ENCODE measurements around the gene SNRPA. TPM values are rescaled to one million over a fixed set of nuclear protein-coding genes. Genes with fewer than 3 reads are reported as not detected.
A peak's percentile ranks its signal among the peaks of the same experiment; 100 is the strongest.

SNRPA gene
- total and polyA plus RNA-seq, 4 donors = 44.5 to 77.4 (median 58.6) TPM

GRCh38 chr19:40803857-40804782, 53.1 kb downstream of the SNRPA start:
- peak overlapping the region; percentile 71 to 84 for H3K27ac ChIP-seq (ENCODE audit: low read depth in 1 of 2, low read length in 1 of 2)
- H3K9ac ChIP-seq (ENCODE audit: insufficient read depth in 1 of 2, low read length in 2 of 2) = no peak overlapping the region
- no peaks in the 10 kb centered on the region for H3K27me3 ChIP-seq (ENCODE audit: control insufficient read depth in 3 of 3, insufficient read depth in 3 of 3, low read length in 2 of 3)
- peaks cover 19 to 59% (median 52%) of the 10 kb centered on the region in 5 donors for H3K4me1 ChIP-seq (ENCODE audit: control insufficient read depth in 5 of 5, insufficient read depth in 5 of 5, low read length in 5 of 5)
- peaks cover 0 to 37% (median 23%) of the 10 kb centered on the region in 4 donors for H3K36me3 ChIP-seq (ENCODE audit: control insufficient read depth in 4 of 4, insufficient read depth in 4 of 4, low read length in 4 of 4)
- 54 to 71% methylated on average over 6 of the region's 6 CpGs for WGBS, 2 donors
- DNase-seq (no peak), ATAC-seq (ENCODE audit: insufficient read depth, low FRiP score) (no peak)
- H3K9me3 ChIP-seq (ENCODE audit: control insufficient read depth in 4 of 4, insufficient read depth in 3 of 4, low read length in 3 of 4) = no peaks in the 10 kb centered on the region
- H3K4me3 ChIP-seq = no peak overlapping the region
- no peak for TF ChIP-seq CTCF (IDR thresholded peaks at IDR 0.05; ENCODE audit: control extremely low read depth, extremely low read depth)

DNA sequence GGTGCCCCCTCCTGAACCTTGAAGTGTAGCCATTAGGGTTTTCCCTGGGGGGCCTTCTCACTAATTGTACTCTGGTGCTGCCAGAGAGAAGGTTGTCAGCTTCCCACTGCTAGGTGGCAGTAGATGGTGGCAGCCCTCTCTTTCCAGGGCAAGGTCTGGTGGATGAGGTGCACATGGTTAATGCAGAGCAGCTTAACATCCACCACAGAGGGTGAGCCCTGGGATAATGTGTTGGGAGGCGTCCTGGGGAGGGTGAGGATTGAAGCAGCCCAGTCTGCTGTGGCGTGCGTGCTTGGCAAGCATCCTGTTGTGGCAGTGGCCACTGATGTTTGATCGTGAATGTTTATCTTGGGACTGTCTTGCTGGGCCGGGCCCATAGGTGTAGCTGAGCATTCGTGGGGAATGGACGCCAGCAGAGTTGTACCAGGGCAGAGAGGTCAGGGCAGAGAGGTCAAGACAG, 53.8 kb downstream of the SNRPA start:
- DNase-seq (no peak), ATAC-seq (ENCODE audit: insufficient read depth, low FRiP score) (no peak)
- TF ChIP-seq CTCF (IDR thresholded peaks at IDR 0.05; ENCODE audit: control extremely low read depth, extremely low read depth) = no peak
- Histone ChIP-seq H3K4me1 (ENCODE audit: control insufficient read depth in 5 of 5, insufficient read depth in 5 of 5, low read length in 5 of 5) (peaks cover 19 to 58% (median 52%) of the 10 kb centered on the region in 5 donors), H3K4me3 (no peak overlapping the region), H3K36me3 (ENCODE audit: control insufficient read depth in 4 of 4, insufficient read depth in 4 of 4, low read length in 4 of 4) (peaks cover 0 to 42% (median 26%) of the 10 kb centered on the region in 4 donors), H3K9me3 (ENCODE audit: control insufficient read depth in 4 of 4, insufficient read depth in 3 of 4, low read length in 3 of 4) (no peaks in the 10 kb centered on the region), H3K9ac (ENCODE audit: insufficient read depth in 1 of 2, low read length in 2 of 2) (no peak overlapping the region), H3K27me3 (ENCODE audit: control insufficient read depth in 3 of 3, insufficient read depth in 3 of 3, low read length in 2 of 3) (no peaks in the 10 kb centered on the region), H3K27ac (ENCODE audit: low read depth in 1 of 2, low read length in 1 of 2) (peak overlapping the region; percentile 59 to 84)
- 37 to 63% methylated on average over 7 of the region's 7 CpGs for WGBS, 2 donors

GRCh38 chr19:40805258-40805868, 54.4 kb downstream of the SNRPA start:
- H3K9me3 ChIP-seq (ENCODE audit: control insufficient read depth in 4 of 4, insufficient read depth in 3 of 4, low read length in 3 of 4) = no peaks in the 10 kb centered on the region
- no peak for DNase-seq
- WGBS, 2 donors = 65% methylated on average over 2 of the region's 2 CpGs
- no peak for TF ChIP-seq CTCF (IDR thresholded peaks at IDR 0.05; ENCODE audit: control extremely low read depth, extremely low read depth)
- ATAC-seq (ENCODE audit: insufficient read depth, low FRiP score) = no peak
- H3K4me3 ChIP-seq = no peak overlapping the region
- no peaks in the 10 kb centered on the region for H3K27me3 ChIP-seq (ENCODE audit: control insufficient read depth in 3 of 3, insufficient read depth in 3 of 3, low read length in 2 of 3)
- H3K36me3 ChIP-seq (ENCODE audit: control insufficient read depth in 4 of 4, insufficient read depth in 4 of 4, low read length in 4 of 4) = peaks cover 0 to 41% (median 26%) of the 10 kb centered on the region in 4 donors
- H3K9ac ChIP-seq (ENCODE audit: insufficient read depth in 1 of 2, low read length in 2 of 2) = no peak overlapping the region
- peak overlapping the region; percentile 59 to 84 for H3K27ac ChIP-seq (ENCODE audit: low read depth in 1 of 2, low read length in 1 of 2)
- H3K4me1 ChIP-seq (ENCODE audit: control insufficient read depth in 5 of 5, insufficient read depth in 5 of 5, low read length in 5 of 5) = peaks cover 21 to 57% (median 51%) of the 10 kb centered on the region in 5 donors
